HG03354 (cell line): ENCODE measurements around the gene TMC6.

Experiments used
- ATAC-seq: cut with Tn5 transposase; IDR thresholded peaks from one replicate; pipeline ENCODE4 v1.9.1; 2021; ENCODE audit warnings: mild to moderate bottlenecking; ENCODE audit not compliant: unreplicated experiment, poor library complexity, severe bottlenecking

The TMC6 gene

DNA sequence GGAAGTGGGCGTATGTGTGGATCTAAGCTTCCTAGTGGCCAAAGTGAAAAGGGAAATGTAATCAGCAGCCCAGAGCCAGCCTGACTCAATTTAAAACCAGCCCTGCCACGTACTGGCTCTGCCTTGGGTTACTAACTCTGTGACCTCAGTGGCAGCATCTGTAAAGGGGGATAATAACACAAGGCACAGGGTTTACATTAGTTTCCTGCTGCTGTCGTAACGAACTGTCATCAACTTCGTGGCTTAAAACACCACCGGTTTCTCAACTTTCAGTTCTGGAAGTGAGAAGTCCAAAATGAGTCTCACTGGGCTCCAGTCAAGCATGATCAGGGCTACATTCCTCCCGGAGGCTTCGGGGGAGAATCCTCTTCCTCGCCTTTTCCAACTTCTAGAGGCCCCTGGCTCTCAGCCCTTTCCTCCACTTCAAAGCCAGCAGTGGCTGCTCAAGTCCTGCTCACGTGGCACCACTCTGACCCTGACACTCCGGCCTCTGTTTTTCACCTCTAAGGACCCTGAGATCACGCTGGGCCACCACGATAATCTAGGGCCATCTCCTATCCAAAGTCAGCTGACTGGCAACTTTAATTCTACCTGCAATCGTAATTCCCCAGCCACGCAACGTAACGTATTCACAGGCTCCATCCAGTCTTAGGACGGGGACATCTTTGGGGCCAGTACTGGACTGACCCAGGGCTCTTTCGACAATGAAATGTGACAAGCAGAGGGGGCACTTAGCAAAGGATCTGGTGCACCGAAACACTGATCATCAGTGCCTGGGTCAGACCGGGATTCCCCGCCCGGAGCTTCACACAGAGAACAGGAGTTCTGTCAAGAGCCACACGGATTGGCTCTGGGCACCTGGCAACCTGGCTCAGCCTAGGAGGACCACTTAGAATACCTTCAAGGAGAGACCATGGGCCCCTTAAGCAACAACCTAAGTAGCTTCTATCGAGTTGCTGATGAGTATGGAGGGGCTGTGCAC, 14.5 kb downstream of the TMC6 start:
- no peak for ATAC-seq

GRCh38 chr17:78112518-78113471, 15.8 kb downstream of the TMC6 start:
- ATAC-seq: no peak

DNA sequence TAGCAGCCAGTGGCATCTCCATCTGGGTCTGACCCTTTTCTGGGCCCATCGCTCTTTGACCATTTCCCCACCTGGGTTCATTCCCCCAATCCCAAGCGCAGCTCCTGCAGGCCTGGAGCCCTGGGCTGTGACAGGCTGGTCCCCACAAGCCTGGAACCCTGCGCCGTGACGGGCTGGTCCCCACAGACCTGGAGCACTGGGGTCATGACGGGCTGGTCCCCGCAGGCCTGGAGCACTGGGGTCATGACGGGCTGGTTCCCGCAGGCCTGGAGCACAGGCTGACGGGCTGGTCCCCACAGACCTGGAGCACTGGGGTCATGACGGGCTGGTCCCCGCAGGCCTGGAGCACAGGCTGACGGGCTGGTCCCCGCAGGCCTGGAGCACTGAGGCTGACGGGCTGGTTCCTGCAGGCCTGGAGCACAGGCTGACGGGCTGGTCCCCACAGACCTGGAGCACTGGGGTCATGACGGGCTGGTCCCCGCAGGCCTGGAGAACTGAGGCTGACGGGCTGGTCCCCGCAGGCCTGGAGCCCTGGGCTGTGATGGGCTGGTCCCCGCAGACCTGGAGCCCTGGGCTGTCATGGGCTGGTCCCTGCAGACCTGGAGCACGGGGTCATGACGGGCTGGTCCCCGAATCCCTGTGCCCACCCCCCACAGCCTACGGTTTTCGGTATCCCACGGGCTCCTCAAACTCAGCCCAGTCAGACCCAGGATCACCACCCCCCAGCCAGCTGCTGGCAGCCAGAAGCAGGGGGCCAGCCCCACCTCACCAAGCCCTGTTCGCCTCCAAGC, 16.6 kb downstream of the TMC6 start:
- ATAC-seq: no peak

- ATAC-seq: no peak
Measured at GRCh38 chr17:78111016-78111726, 17.4 kb downstream of the TMC6 start.

DNA sequence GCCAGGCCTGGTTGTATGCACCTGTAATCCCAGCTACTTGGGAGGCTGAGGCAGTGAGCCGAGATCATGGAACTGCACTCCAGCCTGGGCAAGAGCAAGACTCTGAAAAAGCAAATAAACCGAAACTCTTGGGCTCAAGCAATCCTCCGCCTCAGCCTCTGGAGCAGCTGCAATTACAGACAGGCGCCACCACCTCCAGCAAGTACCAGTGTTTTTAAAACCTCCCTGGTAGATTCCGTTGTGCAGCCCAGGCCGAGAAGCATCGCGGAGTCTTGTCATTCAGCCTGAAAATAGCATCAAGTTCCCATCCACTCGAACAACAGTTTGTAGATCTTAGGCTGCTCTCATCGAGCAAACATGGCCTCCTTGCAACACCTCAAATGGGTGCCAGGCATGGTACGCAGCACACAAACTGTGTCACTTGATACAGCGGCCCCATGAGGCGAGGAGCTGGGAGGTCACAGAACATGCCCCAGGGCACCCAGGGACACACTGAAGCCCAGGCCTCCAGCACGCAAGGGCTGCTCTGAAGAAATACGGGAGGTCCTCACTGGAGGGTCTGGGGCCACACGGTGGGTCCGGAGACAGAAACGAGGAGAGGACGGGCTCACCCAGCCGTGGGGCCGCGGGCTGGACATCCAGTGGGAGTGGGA, 18.1 kb downstream of the TMC6 start:
- ATAC-seq: no peak

DNA sequence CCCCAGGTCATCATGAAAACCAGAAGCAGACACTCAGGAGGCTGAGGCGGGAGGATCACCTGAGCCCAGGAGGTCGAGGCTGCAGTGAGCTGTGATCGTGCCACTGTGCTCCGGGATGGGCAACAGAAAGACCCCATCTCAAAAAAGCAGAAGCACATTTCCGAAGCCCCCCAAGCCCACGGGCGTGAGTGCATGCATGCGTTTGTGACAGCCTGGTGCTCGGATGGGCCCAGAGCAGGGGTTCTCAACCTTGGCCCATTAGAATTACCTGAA, 19.1 kb downstream of the TMC6 start:
- no peak for ATAC-seq

DNA sequence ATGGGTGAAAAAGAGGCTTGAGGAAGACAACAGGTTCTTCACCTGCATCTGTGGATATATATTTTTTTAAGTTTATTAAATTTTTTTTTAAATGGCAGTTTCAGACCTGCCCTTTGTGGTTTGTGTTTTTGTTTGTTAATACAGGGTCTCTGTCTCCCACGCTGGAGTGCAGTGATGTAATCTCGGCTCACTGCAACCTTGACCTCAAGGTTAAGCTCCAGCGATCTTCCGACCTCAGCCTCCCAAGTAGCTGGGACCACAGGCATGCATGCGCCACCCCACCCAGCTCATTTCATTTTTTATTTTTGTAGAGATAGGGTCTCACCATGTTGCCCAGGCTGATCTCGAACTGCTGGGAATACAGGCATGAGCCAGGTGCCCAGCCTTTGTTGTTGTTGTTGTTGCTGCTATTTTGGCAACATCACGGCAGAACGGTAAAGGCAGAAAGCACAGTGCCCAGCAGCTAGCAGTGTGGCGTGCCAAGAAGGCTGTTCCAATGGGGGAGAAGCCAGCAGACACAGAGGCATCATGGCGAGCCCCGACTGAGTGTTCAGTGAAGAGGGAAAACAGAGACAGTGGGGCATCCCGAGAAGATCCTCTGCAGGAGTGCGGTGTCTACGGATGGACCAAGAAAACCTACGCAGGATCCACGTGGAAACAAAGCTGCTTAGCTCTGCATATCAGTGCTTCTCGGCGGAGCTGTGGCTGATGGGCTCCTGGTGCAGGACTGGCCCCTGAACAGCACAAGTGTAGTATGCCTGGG, 19.6 kb downstream of the TMC6 start:
- no peak for ATAC-seq

- no peak for ATAC-seq
Measured at GRCh38 chr17:78107976-78108725, 20.4 kb downstream of the TMC6 start.

DNA sequence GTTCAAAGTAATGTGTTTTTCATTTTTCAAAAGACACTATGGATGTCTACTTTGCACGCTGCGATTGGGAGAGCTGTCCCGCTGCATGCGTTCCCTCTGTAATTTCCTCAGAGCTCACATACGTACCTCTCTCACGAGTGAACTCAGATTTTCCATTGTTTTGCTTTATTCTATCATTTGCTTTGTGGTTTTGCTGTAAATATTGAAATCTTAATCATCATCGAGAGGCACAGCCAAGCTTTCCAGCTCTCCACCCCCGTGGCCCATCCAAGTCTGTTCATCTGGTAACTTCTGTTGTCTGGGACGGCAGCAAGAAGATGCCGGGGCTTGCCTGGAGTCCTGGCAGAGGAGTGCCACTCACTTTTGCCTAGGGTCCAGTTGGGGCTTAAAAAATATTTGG, 21.1 kb downstream of the TMC6 start:
- no peak for ATAC-seq

- no peak for ATAC-seq
Measured at GRCh38 chr17:78106211-78106610, 22.3 kb downstream of the TMC6 start.

- no peak for ATAC-seq
Measured at GRCh38 chr17:78105551-78105950, 23.0 kb downstream of the TMC6 start.

GRCh38 chr17:78105101-78105500, 23.5 kb downstream of the TMC6 start:
- ATAC-seq: no peak

DNA sequence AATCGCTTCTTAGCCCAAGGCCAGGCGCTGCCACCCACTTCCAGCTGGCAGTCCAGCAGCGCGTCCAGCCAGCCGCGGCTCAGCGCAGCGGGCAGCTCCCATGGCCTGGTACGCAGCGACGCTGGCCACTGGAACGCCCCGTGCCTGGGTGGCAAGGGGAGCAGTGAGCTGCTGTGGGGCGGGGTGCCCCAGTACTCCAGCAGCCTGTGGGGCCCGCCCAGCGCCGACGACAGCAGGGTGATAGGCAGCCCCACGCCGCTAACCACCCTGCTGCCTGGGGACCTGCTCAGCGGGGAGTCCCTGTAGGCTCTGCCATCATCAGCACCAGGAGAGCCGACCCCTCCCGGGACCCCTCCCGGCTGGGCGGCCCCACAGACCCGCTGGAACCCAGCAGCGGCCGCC, 24.0 kb downstream of the TMC6 start:
- ATAC-seq: no peak

- ATAC-seq: no peak
Measured at GRCh38 chr17:78103311-78103710, 25.2 kb downstream of the TMC6 start.

DNA sequence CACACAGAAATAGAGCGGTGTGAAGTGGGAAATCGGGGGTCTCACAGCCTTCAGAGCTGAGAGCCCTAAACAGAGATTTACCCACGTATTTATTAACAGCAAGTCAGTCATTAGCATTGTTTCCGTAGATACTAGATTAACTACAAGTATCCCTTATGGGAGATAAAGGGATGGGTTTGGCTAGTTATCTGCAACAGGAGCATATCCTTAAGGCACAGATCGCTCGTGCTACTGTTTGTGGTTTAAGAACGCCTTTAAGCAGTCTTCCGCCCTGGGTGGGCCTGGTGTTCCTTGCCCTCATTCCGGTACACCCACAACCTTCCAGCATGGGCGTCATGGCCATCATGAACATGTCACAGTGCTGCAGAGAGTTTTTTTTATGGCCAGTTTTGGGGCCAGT, 27.0 kb downstream of the TMC6 start:
- no peak for ATAC-seq

DNA sequence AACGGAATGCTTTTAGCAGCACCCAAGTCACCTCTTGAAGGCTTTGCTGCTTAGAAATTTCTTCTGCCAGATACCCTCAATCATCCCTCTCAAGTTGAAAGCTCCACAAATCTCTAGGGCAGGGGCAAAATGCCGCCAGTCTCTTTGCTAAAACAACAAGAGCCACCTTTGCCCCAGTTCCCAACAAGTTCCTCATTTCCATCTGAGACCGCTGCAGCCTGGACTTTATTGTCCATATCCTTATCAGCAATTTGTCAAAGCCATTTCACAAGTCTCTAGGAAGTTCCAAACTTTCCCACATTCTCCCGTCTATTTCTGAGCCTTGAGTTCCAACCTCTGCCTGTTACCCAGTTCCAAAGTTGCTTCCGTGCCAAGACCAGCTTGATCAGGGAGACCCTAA, 27.4 kb downstream of the TMC6 start:
- ATAC-seq: no peak

- no peak for ATAC-seq
Measured at GRCh38 chr17:78096093-78096492, 32.5 kb downstream of the TMC6 start.

DNA sequence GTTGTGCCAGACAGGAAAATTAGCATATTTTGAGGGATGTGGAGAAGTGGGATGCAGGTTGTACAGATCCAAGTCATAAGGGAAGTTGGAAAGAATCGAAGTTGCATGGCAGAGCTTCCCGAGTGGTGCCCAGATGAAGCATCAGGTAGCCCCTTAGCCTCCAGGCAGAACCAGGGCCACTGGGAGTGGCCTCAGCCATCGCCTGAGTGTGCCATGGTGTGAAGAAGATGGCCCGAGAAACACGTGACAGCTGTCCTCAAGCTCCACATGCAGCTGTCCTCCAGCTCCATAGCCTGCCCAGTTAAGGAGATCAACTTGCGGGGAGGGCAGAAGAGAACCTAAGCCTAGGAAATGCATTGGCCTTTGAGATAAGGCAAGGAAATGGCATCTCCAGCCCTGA, 33.5 kb downstream of the TMC6 start:
- ATAC-seq: no peak
